GM23338 (cell line): Measurements from ENCODE around the gene PPP6R3. TPM values are rescaled to one million over a fixed set of nuclear protein-coding genes. Genes with fewer than 3 reads are reported as not detected.

Source experiments
- ATAC-seq: fragments of 200-7000 bp; cut with Tn5 transposase; 3 replicates; pipeline ENCODE4 v1.9.1; 2020
- DNase-seq: peaks from one replicate; pipeline ENCODE4 v3.0.0-alpha.2; 2015; ENCODE audit warnings: low spot score
- H2AFZ ChIP-seq: fragments of 200-600 bp; sonication (generic); 2 replicates; pipeline ENCODE4 v1.8.0; 2016; ENCODE audit warnings: antibody characterized with exemption, mild to moderate bottlenecking, moderate library complexity
- H3F3A ChIP-seq: fragments of 200-600 bp; sonication (generic); replicated peaks from 2 replicates; pipeline ENCODE4 v1.8.0; 2017; ENCODE audit warnings: antibody characterized with exemption, mixed run types, low read depth
- H3K27ac ChIP-seq: fragments of 200-600 bp; sonication (generic); 2 replicates; pipeline ENCODE4 v1.6.1; 2016; ENCODE audit warnings: low read depth
- H3K27me3 ChIP-seq: fragments of 200-600 bp; sonication (generic); 2 replicates; pipeline ENCODE4 v1.8.0; 2016; ENCODE audit warnings: mild to moderate bottlenecking, mixed run types, moderate library complexity; ENCODE audit not compliant: insufficient read depth
- H3K36me3 ChIP-seq: fragments of 200-600 bp; sonication (generic); 2 replicates; pipeline ENCODE4 v1.8.0; 2016; ENCODE audit warnings: mild to moderate bottlenecking; ENCODE audit not compliant: insufficient read depth
- H3K4me1 ChIP-seq: fragments of 200-600 bp; sonication (generic); 2 replicates; pipeline ENCODE4 v1.8.0; 2016; ENCODE audit warnings: mild to moderate bottlenecking, moderate library complexity; ENCODE audit not compliant: insufficient read depth
- H3K4me2 ChIP-seq: fragments of 200-600 bp; sonication (generic); 2 replicates; pipeline ENCODE4 v1.7.1; 2017; ENCODE audit warnings: mixed run types
- H3K4me3 ChIP-seq: fragments of 200-600 bp; sonication (generic); 2 replicates; pipeline ENCODE4 v1.6.1; 2016; ENCODE audit warnings: mixed run types
- H3K79me2 ChIP-seq: fragments of 200-600 bp; sonication (generic); replicated peaks from 2 replicates; pipeline ENCODE4 v1.8.0; 2017; ENCODE audit warnings: mild to moderate bottlenecking; ENCODE audit not compliant: insufficient read depth
- H3K9me2 ChIP-seq: fragments of 200-600 bp; sonication (generic); 2 replicates; pipeline ENCODE4 v1.8.0; 2017; ENCODE audit not compliant: insufficient read depth
- H4K20me1 ChIP-seq: fragments of 200-600 bp; sonication (generic); replicated peaks from 2 replicates; pipeline ENCODE4 v1.8.0; 2017; ENCODE audit warnings: mild to moderate bottlenecking; ENCODE audit not compliant: insufficient read depth
- H3K27ac Mint-ChIP-seq: 2 replicates; pipeline ENCODE4 v1.8.0; 2020; ENCODE audit warnings: inconsistent platforms, mild to moderate bottlenecking, moderate library complexity, mixed read lengths
- H3K27me3 Mint-ChIP-seq: 3 replicates; pipeline ENCODE4 v1.8.0; 2022; ENCODE audit warnings: low read depth, mild to moderate bottlenecking, moderate library complexity, mixed read lengths, inconsistent platforms; ENCODE audit not compliant: insufficient read depth, poor library complexity
- H3K36me3 Mint-ChIP-seq: 3 replicates; pipeline ENCODE4 v1.8.0; 2021; ENCODE audit warnings: low read depth, mild to moderate bottlenecking, inconsistent platforms, moderate library complexity, mixed read lengths
- H3K4me1 Mint-ChIP-seq: 3 replicates; pipeline ENCODE4 v1.8.0; 2020; ENCODE audit warnings: mild to moderate bottlenecking, inconsistent platforms, mixed read lengths
- H3K4me3 Mint-ChIP-seq: 3 replicates; pipeline ENCODE4 v1.8.0; 2021; ENCODE audit warnings: moderate library complexity, mild to moderate bottlenecking, inconsistent platforms, mixed read lengths
- H3K9me3 Mint-ChIP-seq: 3 replicates; pipeline ENCODE4 v1.8.0; 2020; ENCODE audit warnings: moderate library complexity, mild to moderate bottlenecking, inconsistent platforms, mixed read lengths
- CREB1 ChIP-seq: fragments of 250-450 bp; sonication (Bioruptor Pico); IDR thresholded peaks from 2 replicates; pipeline ENCODE4 v1.5.0; 2020; ENCODE audit warnings: low read depth, mild to moderate bottlenecking, moderate library complexity
- CTCF ChIP-seq, 2 experiments: fragments of 200-600 bp in 1 of 2; sonication (generic) in 1 of 2; conservative IDR thresholded peaks; 2 replicates each; pipeline versions ENCODE4 v1.5.1 to v1.6.1; 2016 to 2017; ENCODE audit warnings: antibody characterized with exemption in 2 of 2, low read depth in 2 of 2, mild to moderate bottlenecking in 2 of 2, moderate library complexity in 1 of 2
- ETS1 ChIP-seq: IDR thresholded peaks from 2 replicates; pipeline ENCODE4 v1.6.1; 2016; ENCODE audit warnings: antibody characterized with exemption
- EZH2 ChIP-seq: fragments of 200-600 bp; sonication (generic); IDR thresholded peaks from one replicate; pipeline ENCODE4 v1.8.0; 2017; ENCODE audit warnings: antibody characterized with exemption, mild to moderate bottlenecking, low read depth; ENCODE audit not compliant: unreplicated experiment
- EZH2phosphoT487 ChIP-seq: fragments of 200-600 bp; sonication (generic); IDR thresholded peaks from one replicate; pipeline ENCODE4 v1.8.1; 2018; ENCODE audit warnings: antibody characterized with exemption; ENCODE audit not compliant: unreplicated experiment
- JUNB ChIP-seq: IDR thresholded peaks from one replicate; pipeline ENCODE4 v1.6.1; 2016; ENCODE audit warnings: antibody characterized with exemption; ENCODE audit not compliant: unreplicated experiment
- NANOG ChIP-seq: IDR thresholded peaks from 2 replicates; pipeline ENCODE4 v1.6.1; 2016; ENCODE audit warnings: antibody characterized with exemption, borderline replicate concordance
- POLR2AphosphoS5 ChIP-seq: IDR thresholded peaks from 2 replicates; pipeline ENCODE4 v1.6.1; 2016; ENCODE audit warnings: antibody characterized with exemption, low read depth
- REST ChIP-seq: IDR thresholded peaks from one replicate; pipeline ENCODE4 v1.6.1; 2018; ENCODE audit warnings: antibody characterized with exemption; ENCODE audit not compliant: unreplicated experiment
- STAT1 ChIP-seq: IDR thresholded peaks from one replicate; pipeline ENCODE4 v1.6.1; 2016; ENCODE audit warnings: antibody characterized with exemption; ENCODE audit not compliant: unreplicated experiment
- ZNF114 ChIP-seq: fragments of 250-450 bp; sonication (Bioruptor Pico); IDR thresholded peaks from 2 replicates; pipeline ENCODE4 v1.5.0; 2020; ENCODE audit warnings: mild to moderate bottlenecking, moderate library complexity
- ZNF331 ChIP-seq: fragments of 250-450 bp; sonication (Bioruptor Pico); IDR thresholded peaks from 2 replicates; pipeline ENCODE4 v1.5.0; 2020; ENCODE audit warnings: low read depth, mild to moderate bottlenecking, moderate library complexity
- ZNF462 ChIP-seq: fragments of 250-450 bp; sonication (Bioruptor Pico); IDR thresholded peaks from 2 replicates; pipeline ENCODE4 v1.5.0; 2020; ENCODE audit warnings: mild to moderate bottlenecking, moderate library complexity
- polyA plus RNA-seq: library from polyadenylated mRNA; unstranded; fragments of >200 nt; fragmentation: Nextera tagmentation; extraction: Ambion mirVana; gene quantifications from 2 replicates; pipeline ENCODE4 v1.2.1, GENCODE V29; 2016
- total RNA-seq: library from RNA; depleted of rRNA; stranded (reverse); fragments of >200 nt; shearing (Covaris generic); gene quantifications from 2 replicates; pipeline ENCODE4 v1.2.3, GENCODE V29; 2014

The PPP6R3 gene
- total and polyA plus RNA-seq, 2 experiments from 2014 or later, result 170 to 268 TPM

GRCh38 chr11:68414496-68415221, 45.9 kb upstream of the PPP6R3 start:
- no peaks in the 10 kb centered on the region for H3K27me3 ChIP-seq
- Mint-ChIP-seq H3K36me3 (peaks cover 45% of the 10 kb centered on the region), H3K27me3 (peaks cover 2% of the 10 kb centered on the region), H3K4me1 (no peaks in the 10 kb centered on the region), H3K4me3 (no peak overlapping the region), H3K27ac (no peak overlapping the region), H3K9me3 (no peaks in the 10 kb centered on the region)
- H3K36me3 ChIP-seq, result no peaks in the 10 kb centered on the region
- H3F3A ChIP-seq, result 0 out of 2 replicates have a peak, but pooled peaks cover 3% of the 10 kb centered on the region
- DNase-seq (no peak), ATAC-seq (no peak)
- H3K4me2 ChIP-seq, result no peak overlapping the region
- H3K4me3 ChIP-seq, result no peak overlapping the region
- no peak for TF ChIP-seq ETS1
- no peak for TF ChIP-seq EZH2
- no peak for TF ChIP-seq CREB1
- no peak for TF ChIP-seq STAT1
- TF ChIP-seq ZNF114 (CRISPR knock-in tag), result no peak
- TF ChIP-seq ZNF462 (CRISPR knock-in tag), result no peak
- no peak for TF ChIP-seq REST
- TF ChIP-seq NANOG, result no peak
- no peak for TF ChIP-seq ZNF331 (CRISPR knock-in tag)
- TF ChIP-seq EZH2phosphoT487, result no peak
- TF ChIP-seq CTCF (conservative IDR thresholded peaks at IDR 0.05; ENCODE audit: low read depth in 2 of 2), result no peak
- TF ChIP-seq JUNB, result no peak
- TF ChIP-seq POLR2AphosphoS5, result no peak
- H3K27ac ChIP-seq, result no peak overlapping the region
- no peaks in the 10 kb centered on the region for H3K4me1 ChIP-seq
- no peaks in the 10 kb centered on the region for H3K79me2 ChIP-seq
- H2AFZ ChIP-seq, result no peak overlapping the region
- no peaks in the 10 kb centered on the region for H4K20me1 ChIP-seq
- H3K9me2 ChIP-seq, result no peaks in the 10 kb centered on the region
